GM12872 (cell line): ENCODE results near the gene RNLS.

ENCODE experiments used
- CTCF ChIP-seq: IDR thresholded peaks from 3 replicates; pipeline ENCODE4 v1.5.1; 2011; ENCODE audit warnings: low read depth, mild to moderate bottlenecking, low read length, moderate library complexity; ENCODE audit not compliant: insufficient read depth

RNLS gene

GRCh38 chr10:88490231-88490980, 92.7 kb downstream of the RNLS start:
- TF ChIP-seq CTCF: no peak

- TF ChIP-seq CTCF: no peak
These were observed 94.0 kb downstream of the RNLS start for GRCh38 chr10:88489107-88489506.

GRCh38 chr10:88482220-88482619, 100.9 kb downstream of the RNLS start:
- TF ChIP-seq CTCF: no peak

- TF ChIP-seq CTCF: no peak
These were observed 104.9 kb downstream of the RNLS start for GRCh38 chr10:88478256-88478655.

GRCh38 chr10:88477343-88478085, 105.6 kb downstream of the RNLS start:
- no peak for TF ChIP-seq CTCF

GRCh38 chr10:88474884-88475844, 108.0 kb downstream of the RNLS start:
- no peak for TF ChIP-seq CTCF
